Measurements from ENCODE around the gene GPC4. TPM values are rescaled to one million over a fixed set of nuclear protein-coding genes. Genes with fewer than 3 reads are reported as not detected.

Gene GPC4
- total and polyA plus RNA-seq, 2 experiments from 2014 or later = 124 to 183 TPM

DNA sequence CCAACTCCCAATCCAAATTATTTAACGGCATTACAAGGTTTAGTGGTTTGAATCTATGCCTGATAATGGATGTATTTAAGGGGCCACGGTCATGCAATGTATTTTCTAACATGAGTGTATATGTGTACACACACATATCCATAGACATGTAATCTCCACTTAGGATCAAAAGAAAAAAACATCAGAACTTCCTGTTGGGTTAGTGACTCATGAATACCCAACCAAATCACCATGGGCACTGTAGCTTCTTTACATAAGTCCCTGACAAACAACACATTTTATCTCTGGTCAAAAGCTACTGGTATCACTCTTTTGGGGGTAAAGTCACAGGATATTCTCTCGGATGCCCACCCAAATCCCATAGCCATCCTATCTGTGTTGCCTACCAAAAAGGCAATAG, 160.6 kb downstream of the GPC4 start:
- DNase-seq (ENCODE audit: low spot score) = no peak

More for the DNA sequence above, 160.6 kb downstream of the GPC4 start:
- Histone ChIP-seq H4K20me1 (replicated peaks; ENCODE audit: insufficient read depth) (no peaks in the 10 kb centered on the region), H3K27ac (ENCODE audit: low read depth) (no peak overlapping the region), H3K4me2 (no peak overlapping the region), H3K9me2 (ENCODE audit: insufficient read depth) (no peaks in the 10 kb centered on the region), H2AFZ (no peak overlapping the region), H3K36me3 (ENCODE audit: insufficient read depth) (no peaks in the 10 kb centered on the region), H3K79me2 (replicated peaks; ENCODE audit: insufficient read depth) (no peaks in the 10 kb centered on the region), H3F3A (replicated peaks; ENCODE audit: low read depth) (no peaks in the 10 kb centered on the region), H3K4me3 (no peak overlapping the region), H3K27me3 (ENCODE audit: insufficient read depth) (no peaks in the 10 kb centered on the region), H3K4me1 (ENCODE audit: insufficient read depth) (peaks cover 8% of the 10 kb centered on the region; the same call in 1 of the 2 replicates)
- Mint-ChIP-seq H3K4me3 (no peak overlapping the region), H3K4me1 (peaks cover 28% of the 10 kb centered on the region; the same call in 2 of the 3 replicates), H3K36me3 (ENCODE audit: low read depth) (no peaks in the 10 kb centered on the region), H3K27ac (no peak overlapping the region), H3K9me3 (no peaks in the 10 kb centered on the region), H3K27me3 (ENCODE audit: insufficient read depth, low read depth, poor library complexity) (no peaks in the 10 kb centered on the region)
- TF ChIP-seq CREB1 (CRISPR knock-in tag; IDR thresholded peaks at IDR 0.05; ENCODE audit: low read depth) (no peak), EZH2 (IDR thresholded peaks at IDR 0.05; ENCODE audit: low read depth, unreplicated experiment) (no peak), EZH2phosphoT487 (IDR thresholded peaks at IDR 0.05; ENCODE audit: unreplicated experiment) (no peak), STAT1 (IDR thresholded peaks at IDR 0.05; ENCODE audit: unreplicated experiment) (no peak), POLR2AphosphoS5 (IDR thresholded peaks at IDR 0.05; ENCODE audit: low read depth) (no peak), NANOG (IDR thresholded peaks at IDR 0.05; ENCODE audit: borderline replicate concordance) (no peak), ZNF331 (CRISPR knock-in tag; IDR thresholded peaks at IDR 0.05; ENCODE audit: low read depth) (no peak), ZNF114 (CRISPR knock-in tag; IDR thresholded peaks at IDR 0.05) (no peak), ZNF462 (CRISPR knock-in tag; IDR thresholded peaks at IDR 0.05) (no peak), JUNB (IDR thresholded peaks at IDR 0.05; ENCODE audit: unreplicated experiment) (no peak)
- TF ChIP-seq, protein P1, sequence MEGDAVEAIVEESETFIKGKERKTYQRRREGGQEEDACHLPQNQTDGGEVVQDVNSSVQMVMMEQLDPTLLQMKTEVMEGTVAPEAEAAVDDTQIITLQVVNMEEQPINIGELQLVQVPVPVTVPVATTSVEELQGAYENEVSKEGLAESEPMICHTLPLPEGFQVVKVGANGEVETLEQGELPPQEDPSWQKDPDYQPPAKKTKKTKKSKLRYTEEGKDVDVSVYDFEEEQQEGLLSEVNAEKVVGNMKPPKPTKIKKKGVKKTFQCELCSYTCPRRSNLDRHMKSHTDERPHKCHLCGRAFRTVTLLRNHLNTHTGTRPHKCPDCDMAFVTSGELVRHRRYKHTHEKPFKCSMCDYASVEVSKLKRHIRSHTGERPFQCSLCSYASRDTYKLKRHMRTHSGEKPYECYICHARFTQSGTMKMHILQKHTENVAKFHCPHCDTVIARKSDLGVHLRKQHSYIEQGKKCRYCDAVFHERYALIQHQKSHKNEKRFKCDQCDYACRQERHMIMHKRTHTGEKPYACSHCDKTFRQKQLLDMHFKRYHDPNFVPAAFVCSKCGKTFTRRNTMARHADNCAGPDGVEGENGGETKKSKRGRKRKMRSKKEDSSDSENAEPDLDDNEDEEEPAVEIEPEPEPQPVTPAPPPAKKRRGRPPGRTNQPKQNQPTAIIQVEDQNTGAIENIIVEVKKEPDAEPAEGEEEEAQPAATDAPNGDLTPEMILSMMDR (conservative IDR thresholded peaks at IDR 0.05; ENCODE audit: low read depth in 2 of 2) = no peak
- TF ChIP-seq, protein P2, sequence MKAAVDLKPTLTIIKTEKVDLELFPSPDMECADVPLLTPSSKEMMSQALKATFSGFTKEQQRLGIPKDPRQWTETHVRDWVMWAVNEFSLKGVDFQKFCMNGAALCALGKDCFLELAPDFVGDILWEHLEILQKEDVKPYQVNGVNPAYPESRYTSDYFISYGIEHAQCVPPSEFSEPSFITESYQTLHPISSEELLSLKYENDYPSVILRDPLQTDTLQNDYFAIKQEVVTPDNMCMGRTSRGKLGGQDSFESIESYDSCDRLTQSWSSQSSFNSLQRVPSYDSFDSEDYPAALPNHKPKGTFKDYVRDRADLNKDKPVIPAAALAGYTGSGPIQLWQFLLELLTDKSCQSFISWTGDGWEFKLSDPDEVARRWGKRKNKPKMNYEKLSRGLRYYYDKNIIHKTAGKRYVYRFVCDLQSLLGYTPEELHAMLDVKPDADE (IDR thresholded peaks at IDR 0.05) = no peak
- no peak for ATAC-seq

Measured in GM23338 (cell line).